ENCODE results near the gene HIGD2A.

DNA sequence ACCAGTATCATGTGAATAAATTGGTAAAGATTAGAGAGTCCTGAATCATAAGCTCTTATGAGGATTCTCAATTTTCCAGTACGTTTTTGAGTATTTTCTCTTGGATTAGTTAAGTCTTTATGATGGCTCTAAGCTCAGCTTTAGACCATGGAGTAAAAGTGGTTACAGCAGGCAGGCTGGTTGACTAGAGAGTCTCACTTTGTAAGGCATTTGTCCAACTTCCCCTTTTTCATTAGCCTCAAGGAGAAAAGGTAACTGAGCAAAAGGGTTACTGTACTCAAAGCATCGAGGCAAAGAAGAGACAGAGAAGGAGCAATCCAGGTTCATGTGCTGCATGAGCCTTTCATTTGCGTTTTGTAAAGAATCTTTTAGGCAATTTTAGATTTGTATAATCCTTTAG is 8.7 kb upstream of the HIGD2A start:
- TF ChIP-seq POLR2A (IDR thresholded peaks at IDR 0.05; ENCODE audit: low read length) (no peak), MAZ (IDR thresholded peaks at IDR 0.05; ENCODE audit: borderline replicate concordance, low read depth, low read length) (no peak), CEBPB (IDR thresholded peaks at IDR 0.05) (no peak), RFX5 (IDR thresholded peaks at IDR 0.05) (no peak), RNF2 (IDR thresholded peaks at IDR 0.05; ENCODE audit: borderline replicate concordance, low read depth) (no peak), EP300 (IDR thresholded peaks at IDR 0.05) (no peak), SREBF2 (IDR thresholded peaks at IDR 0.05) (no peak), RAD21 (conservative IDR thresholded peaks at IDR 0.05 in 1 of 2, IDR thresholded peaks at IDR 0.05 in 1 of 2) (no peak), RARB (CRISPR knock-in tag; IDR thresholded peaks at IDR 0.05) (no peak), FOXS1 (CRISPR knock-in tag; IDR thresholded peaks at IDR 0.05) (no peak), CBX8 (IDR thresholded peaks at IDR 0.05) (no peak)
- TF ChIP-seq, protein P1, sequence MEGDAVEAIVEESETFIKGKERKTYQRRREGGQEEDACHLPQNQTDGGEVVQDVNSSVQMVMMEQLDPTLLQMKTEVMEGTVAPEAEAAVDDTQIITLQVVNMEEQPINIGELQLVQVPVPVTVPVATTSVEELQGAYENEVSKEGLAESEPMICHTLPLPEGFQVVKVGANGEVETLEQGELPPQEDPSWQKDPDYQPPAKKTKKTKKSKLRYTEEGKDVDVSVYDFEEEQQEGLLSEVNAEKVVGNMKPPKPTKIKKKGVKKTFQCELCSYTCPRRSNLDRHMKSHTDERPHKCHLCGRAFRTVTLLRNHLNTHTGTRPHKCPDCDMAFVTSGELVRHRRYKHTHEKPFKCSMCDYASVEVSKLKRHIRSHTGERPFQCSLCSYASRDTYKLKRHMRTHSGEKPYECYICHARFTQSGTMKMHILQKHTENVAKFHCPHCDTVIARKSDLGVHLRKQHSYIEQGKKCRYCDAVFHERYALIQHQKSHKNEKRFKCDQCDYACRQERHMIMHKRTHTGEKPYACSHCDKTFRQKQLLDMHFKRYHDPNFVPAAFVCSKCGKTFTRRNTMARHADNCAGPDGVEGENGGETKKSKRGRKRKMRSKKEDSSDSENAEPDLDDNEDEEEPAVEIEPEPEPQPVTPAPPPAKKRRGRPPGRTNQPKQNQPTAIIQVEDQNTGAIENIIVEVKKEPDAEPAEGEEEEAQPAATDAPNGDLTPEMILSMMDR (IDR thresholded peaks at IDR 0.05), result no peak
- TF ChIP-seq, protein P2, sequence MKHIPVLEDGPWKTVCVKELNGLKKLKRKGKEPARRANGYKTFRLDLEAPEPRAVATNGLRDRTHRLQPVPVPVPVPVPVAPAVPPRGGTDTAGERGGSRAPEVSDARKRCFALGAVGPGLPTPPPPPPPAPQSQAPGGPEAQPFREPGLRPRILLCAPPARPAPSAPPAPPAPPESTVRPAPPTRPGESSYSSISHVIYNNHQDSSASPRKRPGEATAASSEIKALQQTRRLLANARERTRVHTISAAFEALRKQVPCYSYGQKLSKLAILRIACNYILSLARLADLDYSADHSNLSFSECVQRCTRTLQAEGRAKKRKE (CRISPR knock-in tag; IDR thresholded peaks at IDR 0.05; ENCODE audit: low read depth), result no peak
- TF ChIP-seq, protein P3, sequence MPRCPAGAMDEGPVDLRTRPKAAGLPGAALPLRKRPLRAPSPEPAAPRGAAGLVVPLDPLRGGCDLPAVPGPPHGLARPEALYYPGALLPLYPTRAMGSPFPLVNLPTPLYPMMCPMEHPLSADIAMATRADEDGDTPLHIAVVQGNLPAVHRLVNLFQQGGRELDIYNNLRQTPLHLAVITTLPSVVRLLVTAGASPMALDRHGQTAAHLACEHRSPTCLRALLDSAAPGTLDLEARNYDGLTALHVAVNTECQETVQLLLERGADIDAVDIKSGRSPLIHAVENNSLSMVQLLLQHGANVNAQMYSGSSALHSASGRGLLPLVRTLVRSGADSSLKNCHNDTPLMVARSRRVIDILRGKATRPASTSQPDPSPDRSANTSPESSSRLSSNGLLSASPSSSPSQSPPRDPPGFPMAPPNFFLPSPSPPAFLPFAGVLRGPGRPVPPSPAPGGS (IDR thresholded peaks at IDR 0.05), result no peak
